Dedifferentiated amniotic fluid mesenchymal stem cell (primary cell): ENCODE results near the gene BCR.

Experiments
- DNase-seq: peaks from one replicate; pipeline ENCODE4 v3.0.0-alpha.2; 2016; ENCODE audit errors: extremely low spot score

Gene BCR

GRCh38 chr22:23199159-23199558 lies 18.9 kb downstream of the BCR start:
- DNase-seq: no peak

GRCh38 chr22:23200898-23201297 lies 20.6 kb downstream of the BCR start:
- no peak for DNase-seq

- DNase-seq: no peak
These were observed 22.6 kb downstream of the BCR start for GRCh38 chr22:23202812-23203451.

- DNase-seq: no peak
These were observed 23.3 kb downstream of the BCR start for GRCh38 chr22:23203452-23204124.

GRCh38 chr22:23204125-23204488 lies 23.8 kb downstream of the BCR start:
- no peak for DNase-seq

- no peak for DNase-seq
These were observed 24.3 kb downstream of the BCR start for GRCh38 chr22:23204541-23205157.

GRCh38 chr22:23205339-23206049 lies 25.2 kb downstream of the BCR start:
- DNase-seq: no peak

- DNase-seq: no peak
These were observed 26.6 kb downstream of the BCR start for GRCh38 chr22:23206915-23207314.

DNA sequence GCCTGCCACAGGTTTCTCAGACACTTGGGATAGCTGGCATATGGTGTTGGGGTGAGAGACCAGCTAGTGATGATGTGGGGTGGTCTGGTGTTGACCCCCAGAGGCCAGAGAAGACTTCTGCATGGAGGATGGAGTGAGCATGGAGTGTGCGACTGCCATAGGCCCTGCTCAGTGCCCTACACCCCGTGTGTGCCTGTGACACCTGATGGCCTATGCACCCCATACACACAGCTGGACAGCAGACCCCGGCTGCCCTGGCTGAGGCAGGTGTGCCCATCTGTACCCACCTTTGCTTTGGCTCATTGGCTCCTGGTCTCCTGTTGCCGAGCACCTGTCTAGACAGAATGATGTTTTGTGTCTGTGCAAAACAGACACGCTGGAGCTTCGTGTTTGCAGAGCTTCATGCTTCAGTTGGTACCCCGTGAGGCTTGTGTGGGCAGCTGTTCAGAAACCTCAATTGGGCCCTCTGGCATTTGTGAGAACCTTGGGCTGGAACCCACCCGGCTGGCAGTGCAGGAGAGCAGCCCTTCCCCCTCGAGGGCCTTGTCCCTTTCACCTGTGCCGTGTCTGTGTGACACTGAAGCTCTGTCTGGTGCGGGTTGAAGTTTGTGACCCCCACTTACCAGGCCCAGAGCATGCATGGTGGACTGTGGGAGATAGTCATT lies 27.6 kb downstream of the BCR start:
- no peak for DNase-seq

- DNase-seq: no peak
These were observed 30.3 kb downstream of the BCR start for GRCh38 chr22:23210428-23211170.

- DNase-seq: no peak
These were observed 31.3 kb downstream of the BCR start for GRCh38 chr22:23211622-23212021.

DNA sequence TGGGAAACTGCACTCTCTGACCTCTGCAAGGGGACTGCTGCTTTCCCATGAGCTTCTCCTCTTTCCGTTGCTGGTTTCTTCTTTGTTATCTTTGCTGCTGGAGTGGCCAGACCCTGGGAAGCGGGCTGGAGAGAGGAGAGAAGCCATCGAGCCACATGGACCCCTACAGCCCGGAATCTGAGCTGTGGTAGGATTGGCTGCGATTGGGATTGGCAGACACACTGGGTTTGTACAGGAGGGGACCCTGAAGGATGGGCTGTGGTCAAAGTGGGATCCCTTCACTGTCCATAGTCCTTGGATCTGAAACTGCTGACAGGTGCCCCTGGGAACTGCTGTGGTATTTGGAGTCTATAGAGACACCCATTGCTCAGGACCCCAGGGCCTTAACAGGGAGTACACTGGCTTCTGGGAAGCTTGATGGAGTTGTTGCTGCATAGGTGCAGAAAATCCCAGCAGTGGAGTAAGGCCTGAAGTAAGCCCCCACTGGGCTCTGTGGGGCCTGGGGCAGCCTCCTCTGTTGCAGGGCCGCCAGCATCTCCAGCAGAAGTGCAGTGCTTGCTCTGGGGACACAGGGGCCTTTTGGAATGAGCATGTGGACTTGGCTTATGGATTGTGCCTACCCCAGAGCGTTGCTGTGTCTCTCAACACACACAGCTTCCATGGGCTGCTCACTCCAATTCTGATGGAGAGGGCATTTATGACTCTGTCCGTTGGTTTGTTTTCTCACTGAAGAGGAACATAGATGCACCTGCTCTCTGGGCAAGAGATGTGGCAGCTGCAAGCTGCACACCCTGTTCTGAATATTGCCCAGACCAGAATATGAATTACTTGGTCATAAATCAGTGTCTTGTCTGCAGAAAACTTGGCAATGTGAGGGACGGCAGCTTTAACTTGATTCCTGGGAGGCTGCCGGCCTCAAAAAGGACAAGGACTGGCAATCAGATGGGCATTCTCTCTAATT lies 32.0 kb downstream of the BCR start:
- no peak for DNase-seq

GRCh38 chr22:23213022-23213555 lies 32.8 kb downstream of the BCR start:
- DNase-seq: no peak

DNA sequence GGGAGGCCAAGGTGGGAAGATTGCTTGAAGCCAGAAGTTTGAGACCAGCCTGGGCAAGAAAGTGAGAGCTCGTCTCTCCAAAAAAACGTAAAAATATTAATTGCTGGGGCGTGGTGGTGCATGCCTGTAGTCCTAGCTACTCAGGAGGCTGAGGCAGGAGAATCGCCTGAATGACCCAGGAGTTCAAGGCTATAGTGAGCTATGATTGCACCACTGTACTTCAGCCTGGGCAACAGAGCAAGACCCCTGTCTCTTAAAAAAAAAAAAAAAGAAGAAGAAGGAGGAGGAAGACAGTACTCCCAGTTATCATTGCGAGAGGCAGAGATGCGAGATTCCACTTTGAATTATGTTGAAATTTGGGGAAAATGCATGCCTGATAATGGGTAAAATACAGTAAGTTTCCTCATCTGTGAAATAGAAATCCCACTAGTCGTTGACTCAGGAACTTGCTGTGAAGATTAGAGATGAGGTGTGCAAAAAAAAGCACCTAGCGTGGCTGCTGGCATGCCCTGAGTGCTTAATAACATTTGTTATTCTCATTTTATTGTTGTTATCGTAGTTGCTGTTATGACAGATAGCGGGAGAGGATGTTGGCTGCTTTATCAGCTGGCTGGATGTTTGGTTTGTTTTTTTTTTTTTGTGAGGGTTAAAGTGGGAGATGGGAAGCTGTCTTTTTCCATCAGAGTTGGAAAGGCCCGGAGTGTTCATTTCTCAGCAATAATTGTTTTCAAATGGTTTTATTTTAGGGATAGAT lies 33.4 kb downstream of the BCR start:
- no peak for DNase-seq

DNA sequence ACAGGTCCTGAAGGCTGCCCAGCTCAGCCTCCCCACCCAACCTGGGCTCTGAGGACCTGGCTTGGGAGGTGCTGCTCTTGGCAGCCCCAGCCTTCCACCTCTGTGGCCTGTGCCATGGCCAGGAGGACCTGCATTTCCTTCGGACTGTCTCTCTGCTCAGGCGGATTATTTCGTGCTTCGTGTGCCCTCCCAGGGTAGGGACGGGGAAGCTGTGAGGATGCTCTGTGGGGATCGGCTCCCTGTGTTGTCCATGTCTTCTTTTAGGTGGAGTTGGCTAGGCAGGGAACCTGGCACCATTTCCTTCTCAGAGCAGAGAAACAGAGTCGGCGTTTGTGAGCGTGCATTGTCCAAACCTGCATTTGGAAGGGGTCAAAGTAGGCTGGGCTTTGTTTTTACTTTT lies 34.1 kb downstream of the BCR start:
- no peak for DNase-seq

- DNase-seq: no peak
These were observed 35.3 kb downstream of the BCR start for GRCh38 chr22:23215294-23216241.

- DNase-seq: no peak
These were observed 36.3 kb downstream of the BCR start for GRCh38 chr22:23216461-23217170.
